GM12872 (cell line): ENCODE measurements around the gene ALG5.

Experiments used
- CTCF ChIP-seq: IDR thresholded peaks from 3 replicates; pipeline ENCODE4 v1.5.1; 2011; ENCODE audit warnings: low read depth, mild to moderate bottlenecking, low read length, moderate library complexity; ENCODE audit not compliant: insufficient read depth

ALG5 gene

GRCh38 chr13:36914648-36915047 is 84.5 kb downstream of the ALG5 start:
- no peak for TF ChIP-seq CTCF

GRCh38 chr13:36913463-36913862 is 85.7 kb downstream of the ALG5 start:
- TF ChIP-seq CTCF = no peak

GRCh38 chr13:36912973-36913372 is 86.2 kb downstream of the ALG5 start:
- TF ChIP-seq CTCF = no peak

- TF ChIP-seq CTCF = no peak
Measured at GRCh38 chr13:36912369-36912768, 86.8 kb downstream of the ALG5 start.

GRCh38 chr13:36910545-36910944 is 88.6 kb downstream of the ALG5 start:
- TF ChIP-seq CTCF = no peak

GRCh38 chr13:36907821-36908220 is 91.3 kb downstream of the ALG5 start:
- no peak for TF ChIP-seq CTCF

GRCh38 chr13:36907266-36907665 is 91.9 kb downstream of the ALG5 start:
- no peak for TF ChIP-seq CTCF

GRCh38 chr13:36905944-36906343 is 93.2 kb downstream of the ALG5 start:
- no peak for TF ChIP-seq CTCF
